Liver (tissue), 9 donors: ENCODE measurements around the gene FSIP2. TPM values are rescaled to one million over a fixed set of nuclear protein-coding genes. Genes with fewer than 3 reads are reported as not detected.

Source experiments
- DNase-seq: peaks from one replicate; pipeline ENCODE4 v3.0.0-alpha.2; 2017; ENCODE audit warnings: low spot score
- H3K27ac ChIP-seq, 2 donors: one replicate each; pipeline ENCODE4 v1.7.0; 2013; ENCODE audit warnings: inconsistent platforms in 2 of 2, low read length in 2 of 2, control low read depth in 1 of 2, low read depth in 1 of 2, mild to moderate bottlenecking in 1 of 2
- H3K27me3 ChIP-seq, 4 donors: one replicate each; pipeline versions ENCODE4 v1.6.1 to v1.7.0; 2013; ENCODE audit warnings: low read length in 3 of 4, inconsistent platforms in 1 of 4, mild to moderate bottlenecking in 1 of 4, moderate library complexity in 1 of 4; ENCODE audit not compliant: control insufficient read depth in 4 of 4, insufficient read depth in 4 of 4
- H3K36me3 ChIP-seq, 4 donors: one replicate each; pipeline versions ENCODE4 v1.6.1 to v1.7.0; 2013; ENCODE audit warnings: low read length in 3 of 4, mild to moderate bottlenecking in 3 of 4, low read depth in 1 of 4, moderate library complexity in 1 of 4; ENCODE audit not compliant: control insufficient read depth in 4 of 4, insufficient read depth in 3 of 4
- H3K4me1 ChIP-seq, 4 donors: one replicate each; pipeline versions ENCODE4 v1.6.1 to v1.7.0; 2013; ENCODE audit warnings: low read length in 3 of 4, mild to moderate bottlenecking in 3 of 4, moderate library complexity in 1 of 4; ENCODE audit not compliant: control insufficient read depth in 4 of 4, insufficient read depth in 4 of 4
- H3K4me3 ChIP-seq, 3 donors: one replicate each; pipeline versions ENCODE4 v1.6.1 to v1.7.0; 2013; ENCODE audit warnings: low read length in 3 of 3, control low read depth in 1 of 3, low read depth in 1 of 3, mild to moderate bottlenecking in 1 of 3
- H3K9ac ChIP-seq, 2 donors: one replicate each; pipeline ENCODE4 v1.7.0; 2013; ENCODE audit warnings: low read length in 2 of 2, mild to moderate bottlenecking in 2 of 2, moderate library complexity in 2 of 2, control low read depth in 1 of 2, low read depth in 1 of 2
- H3K9me3 ChIP-seq, 4 donors: one replicate each; pipeline versions ENCODE4 v1.6.1 to v1.7.0; 2013; ENCODE audit warnings: low read length in 3 of 4; ENCODE audit not compliant: control insufficient read depth in 4 of 4
- FOXA1 ChIP-seq: IDR thresholded peaks from 2 replicates; pipeline ENCODE4 v1.6.1; 2016; ENCODE audit warnings: antibody characterized with exemption
- FOXA2 ChIP-seq: IDR thresholded peaks from 2 replicates; pipeline ENCODE4 v1.6.1; 2016; ENCODE audit warnings: antibody characterized with exemption
- JUND ChIP-seq, 2 donors: IDR thresholded peaks; 2 replicates each; pipeline ENCODE4 v1.6.1; 2016; ENCODE audit warnings: antibody characterized with exemption in 2 of 2
- SP1 ChIP-seq: IDR thresholded peaks from 2 replicates; pipeline ENCODE4 v1.6.1; 2018; ENCODE audit warnings: antibody characterized with exemption, mild to moderate bottlenecking
- WGBS: extraction: QIAGEN DNeasy Blood & Tissue Kit; methylation state at CpG from one replicate; pipeline ENCODE4 v1.1.7; 2013; 5-methylcytosine and 5-hydroxymethylcytosine counted together
- polyA plus RNA-seq, 2 donors: library from polyadenylated mRNA; stranded (reverse) in 1 of 2; unstranded in 1 of 2; fragments of 200-250 nt in 1 of 2; fragments of >200 nt in 1 of 2; fragmentation: Nextera tagmentation in 1 of 2; extraction: Ambion mirVana in 1 of 2; gene quantifications; one replicate each; pipeline versions ENCODE4 v1.2.1 to v1.2.3, GENCODE V29; 2013 to 2015
- total RNA-seq, 2 donors: library from RNA; depleted of rRNA; stranded (reverse); fragments of >200 nt; gene quantifications; one replicate each; pipeline ENCODE4 v1.2.3, GENCODE V29; 2014
- TF ChIP-seq, protein P1 (sequence below): fragments of 150-350 bp; IDR thresholded peaks from 2 replicates; pipeline ENCODE4 v1.5.1; 2017; ENCODE audit warnings: improper control_type of control experiment, low read depth, low read length; ENCODE audit not compliant: missing input control
- TF ChIP-seq, protein P2 (sequence below): IDR thresholded peaks from 2 replicates; pipeline ENCODE4 v1.6.1; 2016; ENCODE audit warnings: antibody characterized with exemption
- donor health status: healthy.
- donor health status: healthy.
- donor health status: healthy.
- donor health status: healthy.
- donor health status: healthy.

The FSIP2 gene
- total and polyA plus RNA-seq, 4 donors: 0.01 to 0.75 (median 0.19) TPM

DNA sequence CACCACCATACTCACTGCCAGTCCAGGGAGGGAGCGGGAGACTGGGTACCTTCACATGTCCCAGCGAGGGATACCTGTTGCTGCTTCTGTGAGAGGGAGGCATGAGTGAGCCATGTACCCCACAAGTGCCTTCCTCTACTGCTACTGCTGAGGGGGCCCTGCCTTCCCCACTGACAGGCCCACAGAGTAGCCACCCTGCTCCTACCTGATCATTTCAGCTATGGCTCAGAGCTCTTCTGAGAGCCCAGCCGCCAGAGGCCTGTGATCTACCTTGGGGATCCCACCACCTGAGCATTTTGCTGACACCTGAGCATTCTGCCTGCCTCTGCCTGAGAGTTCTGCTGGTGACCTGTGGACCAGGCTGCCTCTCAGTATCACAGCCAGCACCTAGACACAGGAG lies 137.6 kb downstream of the FSIP2 start:
- H3K27me3 ChIP-seq: no peaks in the 10 kb centered on the region
- 94% methylated on average over 3 of the region's 3 CpGs for WGBS

DNA sequence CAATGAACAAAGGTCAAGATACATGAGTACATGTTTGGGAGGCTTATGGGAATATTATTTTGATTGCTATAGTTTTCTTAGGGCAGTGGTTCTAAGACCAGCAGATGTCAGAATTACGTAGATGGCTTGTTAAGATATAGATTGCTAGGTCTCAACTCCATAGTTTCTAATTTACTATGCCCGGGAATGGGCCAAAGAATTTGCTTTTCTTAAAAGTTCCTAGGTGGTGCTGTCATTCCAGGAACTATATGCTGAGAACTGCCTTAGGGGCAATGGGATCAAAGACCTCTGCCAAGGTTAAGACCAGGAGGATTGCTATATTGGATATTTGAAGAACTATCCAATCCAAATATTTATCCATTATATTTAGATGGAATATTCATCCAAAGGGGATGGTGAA lies 141.8 kb downstream of the FSIP2 start:
- no peak overlapping the region for H3K27ac ChIP-seq
- WGBS: 92% methylated on average over 2 of the region's 2 CpGs
- no peak overlapping the region for H3K4me3 ChIP-seq
- H3K4me1 ChIP-seq: no peaks in the 10 kb centered on the region
- TF ChIP-seq JUND (IDR thresholded peaks at IDR 0.05): no peak
- TF ChIP-seq, protein P1, sequence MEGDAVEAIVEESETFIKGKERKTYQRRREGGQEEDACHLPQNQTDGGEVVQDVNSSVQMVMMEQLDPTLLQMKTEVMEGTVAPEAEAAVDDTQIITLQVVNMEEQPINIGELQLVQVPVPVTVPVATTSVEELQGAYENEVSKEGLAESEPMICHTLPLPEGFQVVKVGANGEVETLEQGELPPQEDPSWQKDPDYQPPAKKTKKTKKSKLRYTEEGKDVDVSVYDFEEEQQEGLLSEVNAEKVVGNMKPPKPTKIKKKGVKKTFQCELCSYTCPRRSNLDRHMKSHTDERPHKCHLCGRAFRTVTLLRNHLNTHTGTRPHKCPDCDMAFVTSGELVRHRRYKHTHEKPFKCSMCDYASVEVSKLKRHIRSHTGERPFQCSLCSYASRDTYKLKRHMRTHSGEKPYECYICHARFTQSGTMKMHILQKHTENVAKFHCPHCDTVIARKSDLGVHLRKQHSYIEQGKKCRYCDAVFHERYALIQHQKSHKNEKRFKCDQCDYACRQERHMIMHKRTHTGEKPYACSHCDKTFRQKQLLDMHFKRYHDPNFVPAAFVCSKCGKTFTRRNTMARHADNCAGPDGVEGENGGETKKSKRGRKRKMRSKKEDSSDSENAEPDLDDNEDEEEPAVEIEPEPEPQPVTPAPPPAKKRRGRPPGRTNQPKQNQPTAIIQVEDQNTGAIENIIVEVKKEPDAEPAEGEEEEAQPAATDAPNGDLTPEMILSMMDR: no peak
- no peak for TF ChIP-seq FOXA1
- TF ChIP-seq, protein P2, sequence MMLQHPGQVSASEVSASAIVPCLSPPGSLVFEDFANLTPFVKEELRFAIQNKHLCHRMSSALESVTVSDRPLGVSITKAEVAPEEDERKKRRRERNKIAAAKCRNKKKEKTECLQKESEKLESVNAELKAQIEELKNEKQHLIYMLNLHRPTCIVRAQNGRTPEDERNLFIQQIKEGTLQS: no peak
- H3K9ac ChIP-seq: no peak overlapping the region
- H3K9me3 ChIP-seq: no peaks in the 10 kb centered on the region
- no peaks in the 10 kb centered on the region for H3K27me3 ChIP-seq
- no peaks in the 10 kb centered on the region for H3K36me3 ChIP-seq
- DNase-seq: no peak

More for the DNA sequence above, 137.6 kb downstream of the FSIP2 start:
- Histone ChIP-seq H3K4me3 (no peak overlapping the region), H3K27ac (no peak overlapping the region), H3K36me3 (no peaks in the 10 kb centered on the region), H3K9ac (no peak overlapping the region), H3K4me1 (no peaks in the 10 kb centered on the region), H3K9me3 (no peaks in the 10 kb centered on the region)
- no peak for DNase-seq
- TF ChIP-seq SP1 (no peak), FOXA2 (no peak)
